Hepatocyte (in vitro differentiated cells): ENCODE data around the gene ASB1.

Experiments
- EZH2phosphoT487 ChIP-seq: fragments of 200-600 bp; sonication (generic); IDR thresholded peaks from one replicate; pipeline ENCODE4 v1.6.1; 2018; ENCODE audit warnings: antibody characterized with exemption, mild to moderate bottlenecking, low read depth, moderate library complexity; ENCODE audit not compliant: unreplicated experiment, severe bottlenecking
- TF ChIP-seq, protein P1 (sequence below): fragments of 200-600 bp; sonication (generic); IDR thresholded peaks from 2 replicates; pipeline ENCODE4 v1.5.1; 2016; ENCODE audit warnings: antibody characterized with exemption, mild to moderate bottlenecking; ENCODE audit not compliant: poor library complexity

DNA sequence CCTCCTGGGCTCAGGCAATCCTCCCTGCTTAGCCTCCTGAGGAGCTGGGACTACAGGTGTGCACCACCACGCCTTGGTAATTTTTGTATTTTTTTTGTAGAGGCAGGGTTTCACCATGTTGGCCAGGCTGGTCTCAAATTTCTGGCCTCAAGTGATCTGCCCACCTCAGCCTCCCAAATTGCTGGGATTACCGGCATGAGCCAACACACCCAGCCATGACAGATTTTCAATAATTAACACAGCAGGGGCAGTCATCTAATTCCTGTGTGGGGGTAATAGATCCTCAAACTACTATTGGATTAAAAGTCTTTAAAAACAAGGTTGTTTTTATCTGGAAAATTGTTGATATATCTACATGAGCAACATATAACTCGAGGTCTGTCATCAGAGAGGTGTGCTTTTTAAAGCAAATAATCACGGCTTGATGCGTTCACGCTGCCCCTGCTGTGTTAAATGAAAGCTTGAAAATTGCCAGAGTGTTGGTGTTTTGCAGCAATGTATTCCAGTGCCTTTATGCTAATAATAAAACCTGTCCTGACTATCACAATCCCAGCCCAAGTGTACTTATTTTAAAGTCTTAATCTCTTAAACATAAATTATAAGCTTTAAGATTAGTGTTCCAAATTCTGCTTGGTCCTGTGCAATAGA lies 35.6 kb upstream of the ASB1 start:
- TF ChIP-seq, protein P1, sequence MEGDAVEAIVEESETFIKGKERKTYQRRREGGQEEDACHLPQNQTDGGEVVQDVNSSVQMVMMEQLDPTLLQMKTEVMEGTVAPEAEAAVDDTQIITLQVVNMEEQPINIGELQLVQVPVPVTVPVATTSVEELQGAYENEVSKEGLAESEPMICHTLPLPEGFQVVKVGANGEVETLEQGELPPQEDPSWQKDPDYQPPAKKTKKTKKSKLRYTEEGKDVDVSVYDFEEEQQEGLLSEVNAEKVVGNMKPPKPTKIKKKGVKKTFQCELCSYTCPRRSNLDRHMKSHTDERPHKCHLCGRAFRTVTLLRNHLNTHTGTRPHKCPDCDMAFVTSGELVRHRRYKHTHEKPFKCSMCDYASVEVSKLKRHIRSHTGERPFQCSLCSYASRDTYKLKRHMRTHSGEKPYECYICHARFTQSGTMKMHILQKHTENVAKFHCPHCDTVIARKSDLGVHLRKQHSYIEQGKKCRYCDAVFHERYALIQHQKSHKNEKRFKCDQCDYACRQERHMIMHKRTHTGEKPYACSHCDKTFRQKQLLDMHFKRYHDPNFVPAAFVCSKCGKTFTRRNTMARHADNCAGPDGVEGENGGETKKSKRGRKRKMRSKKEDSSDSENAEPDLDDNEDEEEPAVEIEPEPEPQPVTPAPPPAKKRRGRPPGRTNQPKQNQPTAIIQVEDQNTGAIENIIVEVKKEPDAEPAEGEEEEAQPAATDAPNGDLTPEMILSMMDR = no peak
- TF ChIP-seq EZH2phosphoT487 = no peak
